Cardiac muscle cell (in vitro differentiated cells and primary cell): ENCODE results near the gene LIMCH1. TPM values are rescaled to one million over a fixed set of nuclear protein-coding genes. Genes with fewer than 3 reads are reported as not detected.

Experiments used
- DNase-seq, 2 donors: peaks; one replicate each; pipeline versions ENCODE4 v3.0.0 to v3.0.0-alpha.2; 2010 to 2017; ENCODE audit warnings: low read depth in 1 of 2, low spot score in 1 of 2
- H3K27ac ChIP-seq: fragments of 200-600 bp; sonication (generic); 2 replicates; pipeline ENCODE4 v1.5.1; 2016
- H3K27me3 ChIP-seq: fragments of 200-600 bp; sonication (generic); 2 replicates; pipeline ENCODE4 v1.6.0; 2016; ENCODE audit warnings: control low read depth
- H3K36me3 ChIP-seq: fragments of 200-600 bp; sonication (generic); 2 replicates; pipeline ENCODE4 v1.5.1; 2016; ENCODE audit warnings: control low read depth
- H3K4me1 ChIP-seq: fragments of 200-600 bp; sonication (generic); 2 replicates; pipeline ENCODE4 v1.8.1; 2017; ENCODE audit warnings: low read depth, mild to moderate bottlenecking, mixed run types
- H3K4me3 ChIP-seq: fragments of 200-600 bp; sonication (generic); 2 replicates; pipeline ENCODE4 v1.5.1; 2016; ENCODE audit warnings: mild to moderate bottlenecking
- H3K9me3 ChIP-seq: fragments of 200-600 bp; sonication (generic); 2 replicates; pipeline ENCODE4 v1.5.1; 2017; ENCODE audit warnings: low read depth, mild to moderate bottlenecking, control low read depth
- CTCF ChIP-seq: IDR thresholded peaks from 2 replicates; pipeline ENCODE4 v1.5.1; 2012; ENCODE audit warnings: low read depth, mild to moderate bottlenecking, low read length
- polyA plus RNA-seq: library from polyadenylated mRNA; unstranded; fragments of >200 nt; fragmentation: Nextera tagmentation; extraction: Ambion mirVana; gene quantifications from 2 replicates; pipeline ENCODE4 v1.2.1, GENCODE V29; 2016
- total RNA-seq: library from RNA; depleted of rRNA; stranded (reverse); fragments of >200 nt; gene quantifications from 2 replicates; pipeline ENCODE4 v1.2.3, GENCODE V29; 2016

The LIMCH1 gene
- total and polyA plus RNA-seq, 2 experiments from 2014 or later, result 2.8 to 4.5 TPM

- no peak for DNase-seq
- no peaks in the 10 kb centered on the region for H3K36me3 ChIP-seq
- H3K27me3 ChIP-seq, result peaks cover 26% of the 10 kb centered on the region
- no peaks in the 10 kb centered on the region for H3K4me1 ChIP-seq
- H3K4me3 ChIP-seq, result no peak overlapping the region
- no peak overlapping the region for H3K27ac ChIP-seq
- H3K9me3 ChIP-seq, result no peaks in the 10 kb centered on the region
- TF ChIP-seq CTCF, result no peak
Measured at GRCh38 chr4:41517747-41518146, 20.2 kb upstream of the LIMCH1 start.

GRCh38 chr4:41524425-41524824 lies 13.5 kb upstream of the LIMCH1 start:
- Histone ChIP-seq H3K36me3 (no peaks in the 10 kb centered on the region), H3K4me1 (peaks cover 3% of the 10 kb centered on the region), H3K27me3 (peaks cover 3% of the 10 kb centered on the region), H3K27ac (no peak overlapping the region), H3K4me3 (no peak overlapping the region), H3K9me3 (no peaks in the 10 kb centered on the region)
- peak in 1 of 2 donors; percentile 32 for DNase-seq
- TF ChIP-seq CTCF, result no peak

GRCh38 chr4:41525129-41525528 lies 12.8 kb upstream of the LIMCH1 start:
- Histone ChIP-seq H3K27ac (no peak overlapping the region), H3K9me3 (no peaks in the 10 kb centered on the region), H3K36me3 (no peaks in the 10 kb centered on the region), H3K27me3 (peaks cover 3% of the 10 kb centered on the region), H3K4me3 (no peak overlapping the region), H3K4me1 (peaks cover 3% of the 10 kb centered on the region)
- peak; percentile 35 to 83 for DNase-seq
- no peak for TF ChIP-seq CTCF

GRCh38 chr4:41526628-41527027 lies 11.3 kb upstream of the LIMCH1 start:
- peaks cover 3% of the 10 kb centered on the region for H3K4me1 ChIP-seq
- H3K9me3 ChIP-seq, result no peaks in the 10 kb centered on the region
- H3K27me3 ChIP-seq, result peaks cover 6% of the 10 kb centered on the region
- no peak for DNase-seq
- no peak overlapping the region for H3K4me3 ChIP-seq
- H3K27ac ChIP-seq, result no peak overlapping the region
- no peak for TF ChIP-seq CTCF
- no peaks in the 10 kb centered on the region for H3K36me3 ChIP-seq

- Histone ChIP-seq H3K4me1 (peaks cover 3% of the 10 kb centered on the region), H3K9me3 (no peaks in the 10 kb centered on the region), H3K27ac (no peak overlapping the region), H3K4me3 (no peak overlapping the region), H3K27me3 (peaks cover 6% of the 10 kb centered on the region), H3K36me3 (no peaks in the 10 kb centered on the region)
- DNase-seq, result peak in 1 of 2 donors; percentile 35
- no peak for TF ChIP-seq CTCF
Measured at GRCh38 chr4:41528512-41529205, 9.3 kb upstream of the LIMCH1 start.

- Histone ChIP-seq H3K4me3 (no peak overlapping the region), H3K9me3 (no peaks in the 10 kb centered on the region), H3K27me3 (peaks cover 16% of the 10 kb centered on the region), H3K4me1 (no peaks in the 10 kb centered on the region), H3K36me3 (no peaks in the 10 kb centered on the region), H3K27ac (no peak overlapping the region)
- no peak for DNase-seq
- no peak for TF ChIP-seq CTCF
Measured at GRCh38 chr4:41530741-41531140, 7.2 kb upstream of the LIMCH1 start.
